Neuron (in vitro differentiated cells): ENCODE results near the gene MBP.

Source experiments
- H2AFZ ChIP-seq: one replicate; pipeline ENCODE4 v1.6.1; 2013; ENCODE audit warnings: low read depth, mild to moderate bottlenecking, inconsistent platforms, low read length, moderate library complexity
- H3K27me3 ChIP-seq: one replicate; pipeline ENCODE4 v1.6.1; 2013; ENCODE audit warnings: low read length; ENCODE audit not compliant: insufficient read depth
- H3K36me3 ChIP-seq: one replicate; pipeline ENCODE4 v1.6.1; 2013; ENCODE audit warnings: low read length; ENCODE audit not compliant: insufficient read depth
- H3K4me1 ChIP-seq: one replicate; pipeline ENCODE4 v1.6.1; 2013; ENCODE audit warnings: low read length; ENCODE audit not compliant: insufficient read depth
- H3K4me3 ChIP-seq: 2 replicates; pipeline ENCODE4 v1.5.1; 2013; ENCODE audit warnings: mild to moderate bottlenecking, low read length, moderate library complexity
- H3K9me3 ChIP-seq: one replicate; pipeline ENCODE4 v1.6.1; 2013; ENCODE audit warnings: low read length

Gene MBP

DNA sequence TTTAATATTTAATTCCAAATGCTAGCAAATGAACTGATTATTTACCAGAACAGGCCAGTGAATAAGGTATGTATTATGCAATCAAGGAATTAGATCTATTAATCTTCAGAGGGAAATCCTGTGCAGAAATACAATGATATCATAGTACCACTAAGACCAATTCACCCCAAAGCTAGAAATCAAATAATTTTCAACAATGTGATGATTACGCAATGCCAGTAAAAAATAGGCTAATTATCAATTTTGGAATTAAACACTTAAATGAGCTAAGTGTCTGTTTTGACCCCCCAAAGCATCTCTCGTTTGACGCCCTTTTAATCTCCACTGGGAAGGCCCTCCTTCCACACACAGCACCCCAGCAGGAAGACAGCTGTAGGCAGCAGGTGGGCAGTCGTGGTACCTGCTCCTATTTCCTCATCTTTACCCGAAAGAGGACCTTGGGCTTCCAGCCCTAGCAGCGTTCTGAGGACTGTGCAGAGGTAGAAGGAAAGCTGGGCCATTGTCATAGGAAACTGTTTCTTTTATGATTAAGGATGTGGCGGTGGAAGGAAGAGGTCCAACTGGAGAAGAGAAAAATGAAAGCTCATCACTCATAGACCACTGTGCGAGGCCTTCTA lies 84.7 kb downstream of the MBP start:
- Histone ChIP-seq H3K27me3 (no peaks in the 10 kb centered on the region), H3K4me3 (no peak overlapping the region), H2AFZ (no peak overlapping the region), H3K4me1 (peaks cover 10% of the 10 kb centered on the region), H3K36me3 (no peaks in the 10 kb centered on the region), H3K9me3 (no peaks in the 10 kb centered on the region)

DNA sequence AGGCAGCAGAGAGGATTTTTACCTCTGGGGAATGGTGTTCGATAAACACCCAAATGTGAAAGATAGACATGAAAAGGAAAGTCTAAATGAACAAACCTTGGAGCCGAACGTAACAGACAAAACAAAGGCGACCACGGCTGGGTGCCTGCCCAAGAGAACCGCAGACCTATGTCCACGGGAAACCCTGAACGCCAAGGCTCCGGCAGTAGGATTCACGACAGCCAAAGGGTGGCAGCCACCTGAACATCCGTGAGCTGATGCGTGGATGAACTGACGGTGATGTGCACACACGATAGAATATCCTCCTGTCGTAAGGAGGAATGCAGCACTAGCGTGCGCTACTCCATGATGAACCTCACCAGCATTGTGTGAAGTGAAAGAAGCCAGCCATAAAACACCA lies 85.6 kb downstream of the MBP start:
- peaks cover 10% of the 10 kb centered on the region for H3K4me1 ChIP-seq
- no peaks in the 10 kb centered on the region for H3K27me3 ChIP-seq
- H3K4me3 ChIP-seq, result no peak overlapping the region
- H2AFZ ChIP-seq, result no peak overlapping the region
- no peaks in the 10 kb centered on the region for H3K9me3 ChIP-seq
- H3K36me3 ChIP-seq, result no peaks in the 10 kb centered on the region

DNA sequence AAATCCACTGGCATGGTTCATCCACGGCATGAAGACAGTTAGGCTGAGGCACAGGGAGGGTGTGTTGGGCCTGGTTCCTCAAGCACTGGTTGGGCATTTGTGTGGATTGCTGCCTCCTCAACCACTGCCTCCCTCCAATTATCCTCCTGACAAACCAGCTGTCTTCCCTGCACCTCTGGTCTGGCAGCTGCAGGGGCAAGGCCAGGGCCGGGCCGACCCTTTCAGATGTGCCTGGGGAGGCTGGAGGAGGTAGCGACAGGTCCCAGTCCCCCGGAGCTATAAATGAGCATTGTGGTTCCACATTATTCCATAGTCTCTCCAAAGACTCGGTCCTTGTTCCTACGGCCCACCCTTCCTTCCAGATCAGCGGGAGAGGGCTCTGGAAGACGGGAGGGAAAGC lies 86.2 kb downstream of the MBP start:
- no peak overlapping the region for H2AFZ ChIP-seq
- H3K27me3 ChIP-seq, result no peaks in the 10 kb centered on the region
- no peaks in the 10 kb centered on the region for H3K9me3 ChIP-seq

DNA sequence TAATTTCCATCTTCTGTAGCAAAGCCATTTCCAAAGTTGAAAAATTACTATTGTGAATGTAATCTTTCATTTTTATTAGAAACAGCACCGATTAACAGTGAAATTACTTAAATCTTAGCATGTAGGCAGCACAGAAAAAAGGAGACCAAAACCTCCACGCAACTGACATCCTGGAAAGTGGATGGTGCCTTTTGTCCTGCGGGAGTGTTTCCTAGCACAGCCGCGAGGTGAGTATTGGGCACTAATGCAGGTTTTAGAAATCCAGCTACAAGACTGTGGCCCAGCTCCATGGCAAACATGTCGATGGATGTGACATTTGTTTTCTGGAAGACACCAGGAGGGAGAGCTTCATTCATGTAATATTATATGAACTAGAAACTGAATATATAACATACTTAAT lies 86.9 kb downstream of the MBP start:
- H3K36me3 ChIP-seq, result no peaks in the 10 kb centered on the region
- no peaks in the 10 kb centered on the region for H3K27me3 ChIP-seq
- no peaks in the 10 kb centered on the region for H3K9me3 ChIP-seq
- H3K4me3 ChIP-seq, result no peak overlapping the region
- peaks cover 9% of the 10 kb centered on the region for H3K4me1 ChIP-seq
- H2AFZ ChIP-seq, result no peak overlapping the region

More for the DNA sequence above, 86.2 kb downstream of the MBP start:
- H3K36me3 ChIP-seq, result no peaks in the 10 kb centered on the region
- H3K4me3 ChIP-seq, result no peak overlapping the region
- peaks cover 9% of the 10 kb centered on the region for H3K4me1 ChIP-seq

DNA sequence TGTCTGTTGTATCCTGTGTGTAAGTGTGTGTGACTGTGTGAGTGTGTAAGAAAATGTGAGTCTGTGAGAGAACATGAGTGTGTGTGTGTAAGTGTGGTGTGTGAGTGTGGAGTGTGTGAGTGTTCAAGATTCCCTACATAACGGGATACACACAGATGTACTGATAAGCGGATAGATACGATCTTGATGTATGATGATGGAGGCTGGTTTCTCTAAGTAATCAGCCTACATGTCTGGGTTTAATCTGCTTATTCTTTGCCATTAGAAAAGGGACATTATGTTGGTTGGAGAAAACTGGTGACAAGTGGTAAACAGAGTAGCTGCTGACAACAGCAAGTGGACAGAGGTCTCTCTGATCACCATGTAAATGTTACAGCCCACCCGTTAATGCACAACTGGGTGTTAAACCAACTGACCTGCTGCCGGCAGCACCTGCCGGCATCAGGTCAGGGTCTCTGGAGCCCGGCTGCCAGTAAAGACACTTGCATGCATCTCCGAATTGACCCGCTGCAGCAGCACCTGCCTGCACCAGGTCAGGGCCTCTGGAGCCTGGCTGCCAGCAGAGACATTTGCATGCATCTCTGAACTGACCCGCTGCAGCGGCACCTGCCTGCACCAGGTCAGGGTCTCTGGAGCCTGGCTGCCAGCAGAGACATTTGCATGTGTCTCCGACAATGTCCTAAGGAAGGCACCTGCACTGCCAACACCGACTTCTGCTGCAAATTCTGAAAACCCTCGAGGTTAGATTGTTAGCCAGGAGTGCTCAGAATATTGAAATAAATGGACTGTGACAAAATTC lies 87.5 kb downstream of the MBP start:
- Histone ChIP-seq H3K4me3 (no peak overlapping the region), H3K36me3 (no peaks in the 10 kb centered on the region), H2AFZ (no peak overlapping the region), H3K9me3 (no peaks in the 10 kb centered on the region), H3K27me3 (no peaks in the 10 kb centered on the region), H3K4me1 (peaks cover 9% of the 10 kb centered on the region)

DNA sequence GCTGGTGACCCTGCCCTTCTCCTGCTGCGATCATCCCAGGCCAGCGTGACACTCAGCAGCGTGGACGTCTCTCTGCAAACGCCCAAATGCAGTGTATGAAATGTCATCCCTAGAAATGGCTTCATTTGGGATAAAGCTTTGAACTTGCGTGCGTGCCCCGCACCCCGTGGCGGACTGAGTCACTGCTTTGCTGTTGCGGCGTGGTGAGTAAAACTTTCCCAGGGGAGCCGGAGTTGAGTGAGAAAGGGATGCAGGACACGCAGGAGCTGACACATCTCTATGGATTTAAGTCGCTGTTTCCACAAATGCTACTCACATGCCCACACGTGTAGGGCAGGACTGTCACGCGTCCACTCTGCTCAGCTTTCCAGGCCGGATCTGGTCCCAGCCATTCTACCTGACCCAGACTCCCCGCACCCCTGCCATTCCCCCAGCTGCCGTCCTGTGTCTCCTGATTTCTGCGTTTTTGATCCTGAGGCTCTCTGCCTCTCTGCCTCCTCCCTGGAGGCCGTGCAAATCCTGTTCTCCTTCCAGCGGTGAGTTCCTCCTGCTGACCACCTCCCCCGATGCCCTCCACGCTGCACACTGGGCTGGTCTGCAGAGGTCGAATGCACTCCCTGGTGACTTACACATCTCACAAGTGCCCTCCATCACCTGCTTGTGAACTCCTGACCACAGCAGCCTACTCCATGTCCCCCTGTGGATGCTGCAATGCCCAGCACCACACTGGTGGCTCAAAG lies 88.9 kb downstream of the MBP start:
- H3K4me1 ChIP-seq, result peaks cover 9% of the 10 kb centered on the region
- no peak overlapping the region for H3K4me3 ChIP-seq
- H3K27me3 ChIP-seq, result no peaks in the 10 kb centered on the region
- no peak overlapping the region for H2AFZ ChIP-seq
- no peaks in the 10 kb centered on the region for H3K9me3 ChIP-seq
- H3K36me3 ChIP-seq, result no peaks in the 10 kb centered on the region

DNA sequence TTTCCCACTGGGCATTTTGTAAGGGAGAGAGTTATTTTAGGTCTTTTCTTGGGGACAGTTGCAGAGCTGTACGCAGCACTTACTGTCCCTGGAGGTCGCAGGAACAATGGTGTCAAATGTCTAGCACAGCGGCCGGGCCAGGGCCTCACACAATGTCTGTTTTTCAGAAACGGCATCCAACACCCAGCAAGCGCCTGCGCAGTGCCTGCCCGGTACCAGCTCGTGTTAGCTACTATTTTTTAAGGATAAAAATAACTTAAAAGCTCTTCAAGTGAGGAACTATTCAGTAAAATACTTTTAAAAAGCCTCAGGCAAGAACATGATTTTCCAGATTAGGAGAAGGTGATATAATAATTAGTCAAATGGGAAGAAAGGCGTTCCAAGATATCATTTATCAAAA lies 90.0 kb downstream of the MBP start:
- Histone ChIP-seq H3K27me3 (no peaks in the 10 kb centered on the region), H3K36me3 (no peaks in the 10 kb centered on the region), H2AFZ (no peak overlapping the region), H3K4me3 (no peak overlapping the region), H3K9me3 (no peaks in the 10 kb centered on the region), H3K4me1 (peaks cover 9% of the 10 kb centered on the region)

DNA sequence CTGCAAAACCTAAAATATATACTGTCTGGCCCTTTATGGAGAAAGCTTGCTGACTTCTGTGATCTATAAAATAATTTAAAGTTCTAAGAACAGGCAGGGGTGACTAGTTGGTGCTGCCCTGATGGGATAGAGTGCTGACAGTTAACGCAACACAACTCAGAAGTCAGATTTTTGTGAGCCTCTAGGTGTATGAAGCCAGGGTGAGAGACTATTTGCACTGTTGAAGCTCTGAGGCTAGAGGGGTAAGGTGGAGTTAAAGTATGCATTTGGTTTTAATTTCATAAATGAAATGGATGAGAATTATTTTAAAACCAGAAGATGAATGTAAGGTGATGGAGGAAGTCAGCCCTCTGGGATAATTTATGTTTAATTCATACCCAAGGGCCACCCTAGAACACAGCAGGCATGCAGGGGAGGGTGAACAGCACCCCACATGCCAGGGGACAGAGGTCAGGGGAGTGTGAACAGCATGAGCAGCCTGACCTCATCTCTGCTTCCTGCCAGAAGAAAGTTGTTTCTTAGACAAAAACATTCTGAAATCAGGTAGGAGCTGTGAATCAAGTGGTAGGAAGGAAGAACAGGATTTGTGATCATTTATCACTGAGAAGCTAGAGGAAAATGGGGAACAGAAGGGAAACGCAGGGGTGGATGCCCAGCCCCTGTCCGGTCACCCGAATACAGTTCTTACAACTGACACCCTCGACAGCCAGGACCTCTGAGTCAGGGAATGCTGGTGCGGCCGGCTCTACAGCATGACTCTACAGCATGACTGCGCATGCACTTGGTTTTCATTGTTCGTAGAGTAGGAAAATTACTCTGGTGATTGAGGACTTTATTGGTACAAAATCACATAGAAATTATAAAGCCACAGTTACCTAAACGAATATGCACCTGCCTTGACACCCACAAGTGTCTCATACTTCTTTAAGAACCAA lies 93.1 kb downstream of the MBP start:
- H3K9me3 ChIP-seq, result no peaks in the 10 kb centered on the region
- peaks cover 9% of the 10 kb centered on the region for H3K4me1 ChIP-seq
- no peak overlapping the region for H3K4me3 ChIP-seq
- no peak overlapping the region for H2AFZ ChIP-seq
- H3K36me3 ChIP-seq, result no peaks in the 10 kb centered on the region
- H3K27me3 ChIP-seq, result no peaks in the 10 kb centered on the region

DNA sequence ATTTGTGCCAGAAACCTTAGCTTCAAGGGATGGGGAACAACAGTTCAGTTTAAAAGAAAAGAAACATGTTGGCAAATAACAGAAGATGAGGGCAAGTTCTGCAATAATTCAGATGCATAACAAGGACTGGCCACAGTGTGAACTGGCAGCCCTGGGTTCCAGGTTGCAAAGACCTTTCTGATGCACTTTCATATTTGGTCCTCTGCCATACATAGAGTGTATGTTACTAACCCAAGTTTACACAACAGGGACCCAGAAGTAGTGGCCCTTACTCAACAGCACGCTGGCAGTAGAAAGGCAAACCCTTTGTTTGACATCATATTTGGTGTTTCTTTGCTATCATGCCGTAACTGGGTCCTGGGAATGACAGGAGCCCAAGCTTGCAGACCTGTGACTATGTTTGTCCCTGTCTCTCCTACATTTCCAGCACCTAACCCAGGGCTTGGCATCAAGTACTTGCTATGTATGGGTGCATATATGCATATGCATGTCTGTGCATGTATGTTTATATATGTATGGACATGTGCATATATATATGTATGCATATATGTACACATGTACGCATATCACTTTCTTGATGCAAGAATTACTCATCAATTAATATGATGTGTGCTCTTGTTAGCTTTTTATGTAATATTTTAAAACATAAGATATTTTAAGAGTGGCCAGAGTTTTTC lies 94.3 kb downstream of the MBP start:
- Histone ChIP-seq H3K36me3 (no peaks in the 10 kb centered on the region), H3K9me3 (no peaks in the 10 kb centered on the region), H2AFZ (no peak overlapping the region), H3K4me3 (no peak overlapping the region), H3K27me3 (no peaks in the 10 kb centered on the region), H3K4me1 (peaks cover 9% of the 10 kb centered on the region)

DNA sequence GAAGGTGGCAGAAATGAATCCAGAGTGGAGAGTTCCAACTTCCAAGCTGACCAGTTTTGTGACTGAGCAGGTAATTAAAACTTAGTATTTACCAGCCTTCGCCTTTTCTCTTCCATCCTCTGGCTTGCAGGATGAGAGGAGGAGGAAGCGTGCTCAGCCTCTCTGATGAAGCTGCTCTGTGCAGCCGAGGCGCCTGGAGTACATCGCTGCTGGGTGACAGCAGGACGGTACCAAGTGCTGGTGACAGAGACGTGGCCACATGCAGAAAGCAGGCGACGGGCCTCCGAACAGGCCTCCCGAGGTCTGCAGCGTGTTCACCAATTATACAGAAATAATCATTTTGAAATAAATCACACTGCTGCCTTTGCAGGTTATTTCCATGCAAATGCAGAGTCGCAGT lies 95.0 kb downstream of the MBP start:
- Histone ChIP-seq H2AFZ (no peak overlapping the region), H3K27me3 (no peaks in the 10 kb centered on the region), H3K9me3 (no peaks in the 10 kb centered on the region)

DNA sequence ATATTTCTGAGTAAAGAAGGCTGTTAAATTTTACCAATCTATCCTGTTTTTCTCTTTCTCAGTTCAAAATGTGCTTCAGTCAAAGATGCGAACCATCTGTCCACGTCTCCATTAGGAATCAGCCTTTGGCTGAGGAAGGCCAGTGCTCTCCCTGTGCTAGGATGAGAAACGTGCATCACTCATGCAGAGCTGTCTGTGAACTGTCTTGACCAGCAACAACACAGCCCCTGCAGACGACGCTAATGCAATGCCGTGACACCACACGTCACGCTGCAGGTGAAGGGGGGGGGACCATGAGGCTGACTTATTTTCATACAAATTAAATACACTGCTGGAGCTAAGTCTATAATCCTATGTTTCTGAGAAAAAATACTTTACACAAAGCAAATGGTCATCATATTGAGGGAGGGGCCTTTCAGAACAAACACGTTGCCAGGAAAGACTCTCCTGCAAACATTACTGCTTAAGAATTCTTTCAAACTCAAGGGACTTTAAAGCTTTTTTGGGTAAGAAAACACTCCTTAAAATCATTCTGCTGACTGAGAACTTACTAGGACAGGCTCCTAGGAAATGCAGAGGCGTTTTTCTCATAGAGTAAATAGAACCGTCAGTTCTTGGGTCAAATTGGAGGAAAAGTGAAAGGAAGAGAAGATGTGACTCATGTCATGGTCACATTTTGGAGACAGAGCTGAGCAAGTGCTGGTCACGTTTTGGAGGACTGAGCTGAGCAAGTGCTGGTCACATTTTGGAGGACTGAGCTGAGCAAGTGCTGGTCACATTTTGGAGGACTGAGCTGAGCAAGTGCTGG lies 97.0 kb downstream of the MBP start:
- Histone ChIP-seq H3K36me3 (no peaks in the 10 kb centered on the region), H3K9me3 (no peaks in the 10 kb centered on the region), H2AFZ (no peak overlapping the region), H3K4me1 (peaks cover 4% of the 10 kb centered on the region), H3K4me3 (no peak overlapping the region), H3K27me3 (no peaks in the 10 kb centered on the region)

More for the DNA sequence above, 95.0 kb downstream of the MBP start:
- Histone ChIP-seq H3K4me3 (no peak overlapping the region), H3K4me1 (peaks cover 4% of the 10 kb centered on the region), H3K36me3 (no peaks in the 10 kb centered on the region)

DNA sequence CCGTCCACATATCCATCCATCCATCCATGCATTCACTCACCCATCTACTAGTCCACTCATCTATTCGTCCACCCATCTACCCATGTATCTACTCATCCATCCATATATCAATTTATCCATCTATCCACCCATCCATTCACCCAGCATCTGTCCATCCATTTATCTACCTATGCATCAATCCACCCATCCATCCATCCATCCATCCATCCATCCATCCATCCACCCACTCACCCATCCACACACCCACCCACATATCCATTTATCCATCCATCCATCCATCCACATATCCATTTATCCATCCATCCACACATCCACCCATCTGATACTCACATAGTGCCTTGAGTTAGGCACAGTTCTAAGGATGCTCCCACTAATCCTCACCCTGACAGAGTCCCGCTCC lies 99.0 kb downstream of the MBP start:
- Histone ChIP-seq H3K4me3 (no peak overlapping the region), H3K36me3 (no peaks in the 10 kb centered on the region), H3K9me3 (no peaks in the 10 kb centered on the region), H3K27me3 (no peaks in the 10 kb centered on the region), H2AFZ (no peak overlapping the region), H3K4me1 (peaks cover 4% of the 10 kb centered on the region)
